ES-I3 (cell line): Measurements from ENCODE around the gene SEZ6L.
A peak's percentile ranks its signal among the peaks of the same experiment; 100 is the strongest.

Experiments
- H3K36me3 ChIP-seq: 2 replicates; pipeline ENCODE4 v1.6.1; 2013; ENCODE audit warnings: mild to moderate bottlenecking, low read length, control low read depth, moderate library complexity; ENCODE audit not compliant: insufficient read depth
- H3K4me1 ChIP-seq: 2 replicates; pipeline ENCODE4 v1.6.1; 2013; ENCODE audit warnings: mild to moderate bottlenecking, control low read depth, low read length; ENCODE audit not compliant: insufficient read depth
- H3K9ac ChIP-seq: 2 replicates; pipeline ENCODE4 v1.6.1; 2013; ENCODE audit warnings: low read depth, mild to moderate bottlenecking, low read length, moderate library complexity
- H3K9me3 ChIP-seq: 2 replicates; pipeline ENCODE4 v1.6.1; 2013; ENCODE audit warnings: mild to moderate bottlenecking, low read length, moderate library complexity; ENCODE audit not compliant: control insufficient read depth, insufficient read depth

Gene SEZ6L

GRCh38 chr22:26426924-26427323 lies 257.7 kb downstream of the SEZ6L start:
- Histone ChIP-seq H3K36me3 (no peaks in the 10 kb centered on the region), H3K9me3 (peaks cover 9% of the 10 kb centered on the region; the same call in 1 of the 2 replicates), H3K4me1 (peaks cover 12% of the 10 kb centered on the region), H3K9ac (no peak overlapping the region)

GRCh38 chr22:26428515-26429457 lies 259.5 kb downstream of the SEZ6L start, which contains the start of gene ASPHD2:
Gene ASPHD2 (plus strand): TSS chr22:26429260. CDS start chr22:26433616, 4,356 bp downstream.
- Histone ChIP-seq H3K9ac (peak within 1 kb of the TSS; percentile 92), H3K4me1 (peaks cover 12% of the 10 kb centered on the region), H3K36me3 (no peaks in the 10 kb centered on the region), H3K9me3 (no peaks in the 10 kb centered on the region)

GRCh38 chr22:26429458-26430286 lies 260.4 kb downstream of the SEZ6L start:
- Histone ChIP-seq H3K9ac (peak overlapping the region; percentile 61), H3K9me3 (no peaks in the 10 kb centered on the region), H3K4me1 (peaks cover 12% of the 10 kb centered on the region), H3K36me3 (no peaks in the 10 kb centered on the region)

GRCh38 chr22:26430600-26430999 lies 261.3 kb downstream of the SEZ6L start:
- Histone ChIP-seq H3K9me3 (no peaks in the 10 kb centered on the region), H3K4me1 (peaks cover 12% of the 10 kb centered on the region), H3K9ac (no peak overlapping the region), H3K36me3 (no peaks in the 10 kb centered on the region)

GRCh38 chr22:26431261-26431995 lies 262.2 kb downstream of the SEZ6L start:
- Histone ChIP-seq H3K4me1 (peaks cover 12% of the 10 kb centered on the region), H3K36me3 (no peaks in the 10 kb centered on the region), H3K9ac (no peak overlapping the region), H3K9me3 (no peaks in the 10 kb centered on the region)

GRCh38 chr22:26432619-26433311 lies 263.5 kb downstream of the SEZ6L start:
- Histone ChIP-seq H3K36me3 (no peaks in the 10 kb centered on the region), H3K4me1 (peaks cover 12% of the 10 kb centered on the region), H3K9ac (no peak overlapping the region), H3K9me3 (no peaks in the 10 kb centered on the region)
